Medulla oblongata (tissue), 1 donor: ENCODE data around the gene ANKRD52.
A peak's percentile ranks its signal among the peaks of the same experiment; 100 is the strongest.
"Not testable (repeated sequence)": the region's sequence is repeated elsewhere in the genome, so short reads cannot be mapped to it uniquely, and the experiment has no call there.

Source experiments
- DNase-seq: peaks from one replicate; pipeline ENCODE4 v3.0.0-alpha.2; 2015; ENCODE audit errors: extremely low spot score

Gene ANKRD52

GRCh38 chr12:56212361-56212760, 45.8 kb downstream of the ANKRD52 start:
- DNase-seq = no peak

GRCh38 chr12:56208006-56208405, 50.2 kb downstream of the ANKRD52 start:
- DNase-seq = no peak

GRCh38 chr12:56206452-56207166, 51.6 kb downstream of the ANKRD52 start:
- peak; percentile 48 for DNase-seq

- DNase-seq = no peak
Measured at GRCh38 chr12:56205445-56205844, 52.7 kb downstream of the ANKRD52 start.

GRCh38 chr12:56204275-56204674, 53.9 kb downstream of the ANKRD52 start:
- DNase-seq = no peak

GRCh38 chr12:56202838-56203237, 55.3 kb downstream of the ANKRD52 start:
- no peak for DNase-seq

- no peak for DNase-seq
Measured at GRCh38 chr12:56202366-56202765, 55.8 kb downstream of the ANKRD52 start.

- no peak for DNase-seq
Measured at GRCh38 chr12:56198836-56199235, 59.3 kb downstream of the ANKRD52 start.

GRCh38 chr12:56197921-56198635, 60.1 kb downstream of the ANKRD52 start:
- DNase-seq = no peak

GRCh38 chr12:56196818-56197550, 61.2 kb downstream of the ANKRD52 start:
- DNase-seq = not testable (repeated sequence)

GRCh38 chr12:56193025-56193578, 65.1 kb downstream of the ANKRD52 start:
- peak; percentile 94 for DNase-seq

GRCh38 chr12:56192582-56192981, 65.6 kb downstream of the ANKRD52 start:
- no peak for DNase-seq

- peak; percentile 18 for DNase-seq
Measured at GRCh38 chr12:56190695-56191155, 67.5 kb downstream of the ANKRD52 start.

GRCh38 chr12:56189918-56190694, 68.1 kb downstream of the ANKRD52 start:
- peak; percentile 88 for DNase-seq

- peak; percentile 89 for DNase-seq
Measured at GRCh38 chr12:56189099-56189917, 68.9 kb downstream of the ANKRD52 start, which contains the start of gene SMARCC2. Gene SMARCC2, minus strand, starts transcription at chr12:56189483. Its CDS starts 22 bp downstream, at chr12:56189461.

GRCh38 chr12:56188778-56189098, 69.4 kb downstream of the ANKRD52 start:
- peak; percentile 13 for DNase-seq

- DNase-seq = no peak
Measured at GRCh38 chr12:56188131-56188777, 69.9 kb downstream of the ANKRD52 start.
